Hepatocyte (in vitro differentiated cells): ENCODE measurements around the gene LAMC2.

Source experiments
- EZH2 ChIP-seq: fragments of 200-600 bp; sonication (generic); IDR thresholded peaks from 2 replicates; pipeline ENCODE4 v1.6.1; 2016; ENCODE audit warnings: antibody characterized with exemption, mild to moderate bottlenecking, borderline replicate concordance
- EZH2phosphoT487 ChIP-seq: fragments of 200-600 bp; sonication (generic); IDR thresholded peaks from one replicate; pipeline ENCODE4 v1.6.1; 2018; ENCODE audit warnings: antibody characterized with exemption, mild to moderate bottlenecking, low read depth, moderate library complexity; ENCODE audit not compliant: unreplicated experiment, severe bottlenecking
- TF ChIP-seq, protein P1 (sequence below): fragments of 200-600 bp; sonication (generic); IDR thresholded peaks from 2 replicates; pipeline ENCODE4 v1.5.1; 2016; ENCODE audit warnings: antibody characterized with exemption, mild to moderate bottlenecking; ENCODE audit not compliant: poor library complexity

- TF ChIP-seq, protein P1, sequence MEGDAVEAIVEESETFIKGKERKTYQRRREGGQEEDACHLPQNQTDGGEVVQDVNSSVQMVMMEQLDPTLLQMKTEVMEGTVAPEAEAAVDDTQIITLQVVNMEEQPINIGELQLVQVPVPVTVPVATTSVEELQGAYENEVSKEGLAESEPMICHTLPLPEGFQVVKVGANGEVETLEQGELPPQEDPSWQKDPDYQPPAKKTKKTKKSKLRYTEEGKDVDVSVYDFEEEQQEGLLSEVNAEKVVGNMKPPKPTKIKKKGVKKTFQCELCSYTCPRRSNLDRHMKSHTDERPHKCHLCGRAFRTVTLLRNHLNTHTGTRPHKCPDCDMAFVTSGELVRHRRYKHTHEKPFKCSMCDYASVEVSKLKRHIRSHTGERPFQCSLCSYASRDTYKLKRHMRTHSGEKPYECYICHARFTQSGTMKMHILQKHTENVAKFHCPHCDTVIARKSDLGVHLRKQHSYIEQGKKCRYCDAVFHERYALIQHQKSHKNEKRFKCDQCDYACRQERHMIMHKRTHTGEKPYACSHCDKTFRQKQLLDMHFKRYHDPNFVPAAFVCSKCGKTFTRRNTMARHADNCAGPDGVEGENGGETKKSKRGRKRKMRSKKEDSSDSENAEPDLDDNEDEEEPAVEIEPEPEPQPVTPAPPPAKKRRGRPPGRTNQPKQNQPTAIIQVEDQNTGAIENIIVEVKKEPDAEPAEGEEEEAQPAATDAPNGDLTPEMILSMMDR: no peak
- TF ChIP-seq EZH2phosphoT487 (no peak), EZH2 (no peak)
Observed at GRCh38 chr1:183191833-183192232, 5.8 kb downstream of the LAMC2 start.
